ENCODE measurements around the gene SLK.

The SLK gene

GRCh38 chr10:104057717-104058116 is 90.8 kb downstream of the SLK start:
- no peak for DNase-seq

GRCh38 chr10:104059364-104059763 is 92.4 kb downstream of the SLK start:
- DNase-seq = peak; percentile 9

- no peak for DNase-seq
These were observed 94.3 kb downstream of the SLK start for GRCh38 chr10:104061196-104061595.

- no peak for DNase-seq
These were observed 98.8 kb downstream of the SLK start for GRCh38 chr10:104065748-104066147.

- DNase-seq = no peak
These were observed 100.0 kb downstream of the SLK start for GRCh38 chr10:104066945-104067344.

GRCh38 chr10:104067525-104067924 is 100.6 kb downstream of the SLK start:
- DNase-seq = no peak

- DNase-seq = no peak
These were observed 102.7 kb downstream of the SLK start for GRCh38 chr10:104069613-104070012.

GRCh38 chr10:104072786-104073185 is 105.8 kb downstream of the SLK start:
- DNase-seq = no peak

GRCh38 chr10:104074505-104074904 is 107.6 kb downstream of the SLK start:
- DNase-seq = no peak

- DNase-seq = no peak
These were observed 109.8 kb downstream of the SLK start for GRCh38 chr10:104076743-104077160.

GRCh38 chr10:104077247-104077646 is 110.3 kb downstream of the SLK start:
- DNase-seq = no peak

- no peak for DNase-seq
These were observed 110.8 kb downstream of the SLK start for GRCh38 chr10:104077663-104078151.

Data from NCI-H526 treated with DMSO at 0.1 percent for 48 hours (cell line).